Raji (cell line): ENCODE data around the gene ZC3HAV1L.

ENCODE experiments used
- POLR2A ChIP-seq: IDR thresholded peaks from 2 replicates; pipeline ENCODE4 v1.6.1; 2011; ENCODE audit warnings: low read depth, low read length, control low read depth; ENCODE audit not compliant: insufficient read depth

Gene ZC3HAV1L, protein sequence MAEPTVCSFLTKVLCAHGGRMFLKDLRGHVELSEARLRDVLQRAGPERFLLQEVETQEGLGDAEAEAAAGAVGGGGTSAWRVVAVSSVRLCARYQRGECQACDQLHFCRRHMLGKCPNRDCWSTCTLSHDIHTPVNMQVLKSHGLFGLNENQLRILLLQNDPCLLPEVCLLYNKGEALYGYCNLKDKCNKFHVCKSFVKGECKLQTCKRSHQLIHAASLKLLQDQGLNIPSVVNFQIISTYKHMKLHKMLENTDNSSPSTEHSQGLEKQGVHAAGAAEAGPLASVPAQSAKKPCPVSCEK

GRCh38 chr7:139035586-139036353 lies at the start of gene ZC3HAV1L:
ZC3HAV1L (minus strand) TSS chr7:139036042; CDS start chr7:139036017, 25 bp downstream.
- TF ChIP-seq POLR2A = no peak

GRCh38 chr7:139084709-139085108 lies 48.9 kb upstream of the ZC3HAV1L start:
- TF ChIP-seq POLR2A = no peak

GRCh38 chr7:139081584-139081983 lies 45.7 kb upstream of the ZC3HAV1L start:
- TF ChIP-seq POLR2A = no peak

- TF ChIP-seq POLR2A = no peak
These were observed 45.1 kb upstream of the ZC3HAV1L start for GRCh38 chr7:139080905-139081304.

DNA sequence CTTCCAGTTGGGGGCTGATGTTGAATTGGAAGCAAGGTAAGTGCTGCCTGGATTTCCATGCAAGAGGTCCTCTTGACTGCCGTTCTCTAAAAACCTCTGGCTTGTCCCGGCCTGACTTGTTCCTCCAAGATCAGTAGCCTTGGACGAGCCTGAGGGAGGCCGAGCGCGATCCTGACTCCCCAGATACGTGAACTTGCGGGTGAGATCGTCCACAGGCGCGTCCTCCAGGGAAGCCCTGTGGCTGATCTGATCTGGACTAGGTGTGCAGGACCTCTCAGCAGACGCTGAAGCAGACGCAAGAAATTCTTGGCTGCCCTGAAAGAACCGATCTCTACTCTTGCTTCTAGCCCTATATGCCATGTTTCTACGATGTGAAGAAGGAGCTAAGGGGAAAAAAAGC lies 44.0 kb upstream of the ZC3HAV1L start:
- TF ChIP-seq POLR2A = no peak

- TF ChIP-seq POLR2A = no peak
These were observed 43.1 kb upstream of the ZC3HAV1L start for GRCh38 chr7:139078911-139079310.

DNA sequence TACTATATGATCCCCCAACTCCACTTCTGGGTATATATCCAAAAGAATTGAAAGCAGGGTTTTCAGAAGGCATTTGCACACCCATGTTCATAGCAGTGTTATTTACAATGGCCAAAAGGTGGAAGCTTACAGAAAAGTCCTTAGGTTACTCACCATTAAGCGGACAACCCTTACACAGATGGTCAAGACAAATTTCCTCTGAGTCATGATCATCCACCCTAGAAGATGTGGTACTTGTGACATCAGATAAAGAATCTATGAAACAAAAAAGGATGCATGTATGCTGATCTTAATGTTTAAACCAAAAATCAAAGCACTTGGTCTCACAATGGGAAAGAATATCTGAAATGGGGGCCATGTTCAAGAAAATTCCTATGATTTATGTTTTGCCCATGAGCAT lies 42.6 kb upstream of the ZC3HAV1L start:
- TF ChIP-seq POLR2A = no peak

- no peak for TF ChIP-seq POLR2A
These were observed 40.2 kb upstream of the ZC3HAV1L start for GRCh38 chr7:139075871-139076686.

GRCh38 chr7:139075031-139075652 lies 39.3 kb upstream of the ZC3HAV1L start:
- TF ChIP-seq POLR2A = no peak

- no peak for TF ChIP-seq POLR2A
These were observed 37.0 kb upstream of the ZC3HAV1L start for GRCh38 chr7:139072796-139073195.

DNA sequence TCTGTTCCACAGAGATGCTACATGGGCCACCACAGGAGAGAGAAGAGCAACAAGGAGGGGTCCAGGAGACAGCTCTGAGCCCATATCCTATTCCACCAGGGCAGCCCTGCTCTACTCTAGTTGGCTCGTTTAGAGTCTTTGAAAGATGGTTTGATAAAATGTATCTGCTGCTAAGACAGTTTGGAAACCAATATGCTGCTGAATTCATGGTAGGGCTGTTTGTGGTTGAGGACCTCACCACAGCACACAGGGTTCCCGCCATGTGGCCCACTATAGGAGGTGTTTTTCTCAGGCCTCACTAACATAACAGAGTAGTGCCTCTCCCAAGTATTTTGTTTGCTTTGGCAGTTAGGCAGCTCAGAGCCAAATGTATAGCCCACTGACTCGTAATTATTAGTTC lies 35.8 kb upstream of the ZC3HAV1L start:
- no peak for TF ChIP-seq POLR2A

DNA sequence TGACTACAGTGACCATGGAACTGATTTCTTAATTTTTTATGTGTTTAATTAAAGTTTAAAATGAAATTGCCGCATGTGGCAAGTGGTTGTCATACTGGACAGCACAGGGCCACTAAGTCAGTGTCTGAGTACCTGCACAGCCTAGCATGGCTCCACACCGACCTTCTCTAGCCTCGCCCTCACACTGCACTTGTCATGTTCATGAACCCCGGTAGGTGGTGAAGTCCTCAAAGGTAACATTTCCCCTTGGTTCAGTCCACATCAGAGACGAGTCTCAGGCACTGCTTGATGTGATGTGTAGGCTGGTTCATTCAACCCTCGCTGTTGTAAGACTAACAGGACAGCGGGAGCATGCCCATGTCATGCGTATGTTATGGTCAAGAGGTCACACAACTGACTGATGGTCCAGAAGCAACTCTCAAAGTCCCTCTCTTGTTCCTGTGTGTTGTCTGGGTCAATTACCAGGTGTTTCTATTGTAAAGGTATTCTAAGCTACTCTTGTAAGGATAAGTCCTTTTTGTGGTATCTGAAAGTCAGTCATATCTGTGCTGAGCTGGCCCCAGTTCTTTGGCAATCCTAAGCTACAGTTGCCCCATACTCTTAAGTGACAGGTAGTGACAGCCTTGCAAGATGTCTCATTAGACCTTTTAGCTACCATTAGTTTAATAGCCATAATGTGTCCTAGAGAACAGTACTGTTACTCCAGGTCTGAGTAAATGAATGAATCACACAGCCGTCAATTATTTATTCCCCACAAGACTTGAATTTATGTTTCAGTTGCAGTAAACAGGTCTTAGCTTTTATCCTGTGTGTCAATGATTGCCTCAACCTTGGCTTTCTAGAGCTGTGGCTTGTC lies 32.9 kb upstream of the ZC3HAV1L start:
- no peak for TF ChIP-seq POLR2A

- TF ChIP-seq POLR2A = no peak
These were observed 30.5 kb upstream of the ZC3HAV1L start for GRCh38 chr7:139066315-139066714.

- no peak for TF ChIP-seq POLR2A
These were observed 29.5 kb upstream of the ZC3HAV1L start for GRCh38 chr7:139065323-139065722.
